ENCODE measurements around the gene HMGN2. TPM values are rescaled to one million over a fixed set of nuclear protein-coding genes. Genes with fewer than 3 reads are reported as not detected.
"Not testable (repeated sequence)": the region's sequence is repeated elsewhere in the genome, so short reads cannot be mapped to it uniquely, and the experiment has no call there.

Gene HMGN2
- total RNA-seq, 1 donor from 2014 or later, result 479 TPM

GRCh38 chr1:26493267-26493666 is 21.0 kb downstream of the HMGN2 start:
- no peak overlapping the region for H3K4me3 ChIP-seq (ENCODE audit: low read depth, low read length)
- TF ChIP-seq, protein P1, sequence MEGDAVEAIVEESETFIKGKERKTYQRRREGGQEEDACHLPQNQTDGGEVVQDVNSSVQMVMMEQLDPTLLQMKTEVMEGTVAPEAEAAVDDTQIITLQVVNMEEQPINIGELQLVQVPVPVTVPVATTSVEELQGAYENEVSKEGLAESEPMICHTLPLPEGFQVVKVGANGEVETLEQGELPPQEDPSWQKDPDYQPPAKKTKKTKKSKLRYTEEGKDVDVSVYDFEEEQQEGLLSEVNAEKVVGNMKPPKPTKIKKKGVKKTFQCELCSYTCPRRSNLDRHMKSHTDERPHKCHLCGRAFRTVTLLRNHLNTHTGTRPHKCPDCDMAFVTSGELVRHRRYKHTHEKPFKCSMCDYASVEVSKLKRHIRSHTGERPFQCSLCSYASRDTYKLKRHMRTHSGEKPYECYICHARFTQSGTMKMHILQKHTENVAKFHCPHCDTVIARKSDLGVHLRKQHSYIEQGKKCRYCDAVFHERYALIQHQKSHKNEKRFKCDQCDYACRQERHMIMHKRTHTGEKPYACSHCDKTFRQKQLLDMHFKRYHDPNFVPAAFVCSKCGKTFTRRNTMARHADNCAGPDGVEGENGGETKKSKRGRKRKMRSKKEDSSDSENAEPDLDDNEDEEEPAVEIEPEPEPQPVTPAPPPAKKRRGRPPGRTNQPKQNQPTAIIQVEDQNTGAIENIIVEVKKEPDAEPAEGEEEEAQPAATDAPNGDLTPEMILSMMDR (conservative IDR thresholded peaks at IDR 0.05; ENCODE audit: low read depth, low read length), result no peak
- no peak for DNase-seq (ENCODE audit: low read depth)

DNA sequence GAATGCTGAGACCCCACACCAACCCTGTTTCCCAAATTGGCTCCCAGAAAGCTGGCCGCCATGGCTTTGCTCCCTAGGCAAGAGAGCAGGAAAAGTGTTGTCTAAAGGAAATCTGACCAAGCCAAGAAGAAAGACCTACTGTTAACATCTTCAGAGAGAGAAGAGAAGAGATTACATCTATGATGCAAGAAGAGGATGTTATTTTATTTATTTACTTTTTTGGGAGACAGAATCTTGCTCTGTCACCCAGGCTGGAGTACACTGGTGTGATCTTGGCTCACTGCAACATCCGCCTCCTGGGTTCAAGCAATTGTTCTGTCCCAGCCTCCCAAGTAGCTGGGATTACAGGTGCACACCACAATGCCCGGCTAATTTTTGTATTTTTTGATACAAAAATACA is 21.7 kb downstream of the HMGN2 start:
- DNase-seq (ENCODE audit: low read depth), result no peak
- TF ChIP-seq, protein P1 (conservative IDR thresholded peaks at IDR 0.05; ENCODE audit: low read depth, low read length), result no peak
- no peak overlapping the region for H3K4me3 ChIP-seq (ENCODE audit: low read depth, low read length)

DNA sequence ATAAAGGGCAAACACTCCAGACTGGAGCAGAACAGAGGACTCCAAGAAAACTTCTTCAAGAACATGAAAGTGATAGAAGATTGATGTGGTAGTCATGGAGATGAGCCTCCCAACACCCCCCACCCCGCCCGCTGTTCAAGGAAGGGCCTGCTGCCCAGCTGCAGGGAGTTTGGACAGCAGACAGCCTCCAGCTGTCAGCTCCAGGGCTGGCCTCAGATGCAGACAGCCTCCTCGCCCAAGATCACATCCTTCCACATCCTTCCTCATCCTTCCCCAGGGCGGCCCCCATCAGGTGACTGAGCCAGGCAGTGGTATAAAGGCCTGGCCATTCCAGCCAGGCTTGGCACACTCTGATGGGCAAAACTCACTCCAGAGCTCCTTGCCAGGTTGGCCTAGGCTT is 24.6 kb downstream of the HMGN2 start:
- H3K4me3 ChIP-seq (ENCODE audit: low read depth, low read length), result no peak overlapping the region
- no peak for DNase-seq (ENCODE audit: low read depth)
- TF ChIP-seq, protein P1 (conservative IDR thresholded peaks at IDR 0.05; ENCODE audit: low read depth, low read length), result no peak

- no peak overlapping the region for H3K4me3 ChIP-seq (ENCODE audit: low read depth, low read length)
- TF ChIP-seq, protein P1 (conservative IDR thresholded peaks at IDR 0.05; ENCODE audit: low read depth, low read length), result no peak
- no peak for DNase-seq (ENCODE audit: low read depth)
These were observed 26.7 kb downstream of the HMGN2 start for GRCh38 chr1:26498894-26499293.

GRCh38 chr1:26500488-26501175 is 28.4 kb downstream of the HMGN2 start:
- DNase-seq (ENCODE audit: low read depth), result no peak
- TF ChIP-seq, protein P1 (conservative IDR thresholded peaks at IDR 0.05; ENCODE audit: low read depth, low read length), result no peak
- peak overlapping the region; percentile 68 for H3K4me3 ChIP-seq (ENCODE audit: low read depth, low read length)

- not testable (repeated sequence) for H3K4me3 ChIP-seq (ENCODE audit: low read depth, low read length)
- DNase-seq (ENCODE audit: low read depth), result peak; percentile 59
These were observed 38.5 kb downstream of the HMGN2 start for GRCh38 chr1:26510711-26511110.

DNA sequence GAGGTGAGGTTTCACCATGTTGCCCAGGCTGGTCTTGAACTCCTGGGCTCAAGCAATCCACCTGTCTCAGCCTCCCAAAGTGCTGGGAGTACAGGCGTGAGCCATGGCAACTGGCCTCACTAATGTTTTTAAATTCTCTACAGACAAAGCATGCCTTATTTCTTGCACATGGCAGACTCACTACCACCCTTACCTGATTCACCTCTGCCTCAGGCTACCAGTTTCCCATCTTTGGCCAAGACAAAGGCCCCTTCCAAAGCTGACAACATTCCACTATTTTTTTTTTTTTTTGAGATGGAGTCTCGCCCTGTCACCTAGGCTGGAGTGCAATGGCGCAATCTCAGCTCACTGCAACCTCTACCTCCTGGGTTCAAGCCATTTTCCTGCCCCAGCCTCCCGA is 43.6 kb downstream of the HMGN2 start:
- not testable (repeated sequence) for DNase-seq (ENCODE audit: low read depth); H3K4me3 ChIP-seq (ENCODE audit: low read depth, low read length)

DNA sequence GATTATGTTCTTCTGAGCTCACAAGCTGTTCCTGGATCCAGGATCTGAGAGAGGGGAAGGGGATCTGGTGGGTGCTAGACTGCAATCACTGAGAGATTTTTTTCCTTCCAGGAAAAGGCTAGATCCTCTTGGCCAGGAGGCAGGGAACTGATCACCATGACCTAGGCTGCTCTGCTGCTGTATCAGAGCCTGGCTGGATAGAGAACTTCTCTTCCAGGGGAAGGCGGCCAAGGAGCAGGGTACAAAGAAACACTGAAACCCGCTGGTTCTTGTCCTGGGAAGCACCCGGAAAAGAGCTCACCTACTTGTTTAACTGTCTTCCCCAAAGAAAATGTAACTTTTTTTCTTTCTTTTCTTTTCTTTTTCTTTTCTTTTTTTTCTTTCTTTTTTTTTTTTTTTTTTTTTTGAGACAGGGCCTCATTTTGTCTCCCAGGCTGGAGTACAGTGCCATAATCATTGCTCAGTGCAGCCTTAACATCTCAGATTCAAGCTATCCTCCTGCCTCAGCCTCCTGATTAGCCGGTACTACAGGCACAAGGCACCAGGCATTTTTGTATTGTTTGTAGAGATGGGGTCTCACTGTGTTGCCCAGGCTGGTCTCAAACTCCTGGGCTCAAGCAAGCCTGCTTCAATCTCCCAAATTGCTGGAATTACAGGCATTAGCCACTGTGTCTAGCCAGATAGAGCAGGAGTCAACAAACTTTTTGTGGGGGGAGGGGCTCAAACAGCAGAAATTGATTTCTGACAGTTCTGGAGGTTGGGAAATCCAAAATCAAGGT is 44.9 kb downstream of the HMGN2 start:
- TF ChIP-seq, protein P1 (conservative IDR thresholded peaks at IDR 0.05; ENCODE audit: low read depth, low read length), result no peak
- DNase-seq (ENCODE audit: low read depth), result no peak
- no peak overlapping the region for H3K4me3 ChIP-seq (ENCODE audit: low read depth, low read length)

Data from epithelial cell of proximal tubule (primary cell).